GM21447 (cell line): ENCODE data around the gene TRIM9.

Experiments used
- ATAC-seq: cut with Tn5 transposase; IDR thresholded peaks from one replicate; pipeline ENCODE4 v1.9.1; 2021; ENCODE audit not compliant: unreplicated experiment

Gene TRIM9

GRCh38 chr14:51093371-51094281 lies 1.3 kb downstream of the TRIM9 start:
- ATAC-seq = no peak

GRCh38 chr14:51092965-51093364 lies 1.9 kb downstream of the TRIM9 start:
- no peak for ATAC-seq

GRCh38 chr14:51089278-51089677 lies 5.6 kb downstream of the TRIM9 start:
- ATAC-seq = no peak

- ATAC-seq = no peak
These were observed 7.9 kb downstream of the TRIM9 start for GRCh38 chr14:51087031-51087441.

- no peak for ATAC-seq
These were observed 8.9 kb downstream of the TRIM9 start for GRCh38 chr14:51086044-51086443.

GRCh38 chr14:51084962-51085361 lies 9.9 kb downstream of the TRIM9 start:
- no peak for ATAC-seq

- no peak for ATAC-seq
These were observed 10.4 kb downstream of the TRIM9 start for GRCh38 chr14:51084507-51084906.

- ATAC-seq = no peak
These were observed 12.6 kb downstream of the TRIM9 start for GRCh38 chr14:51082349-51082748.

GRCh38 chr14:51081712-51082111 lies 13.2 kb downstream of the TRIM9 start:
- ATAC-seq = no peak

GRCh38 chr14:51081209-51081608 lies 13.7 kb downstream of the TRIM9 start:
- ATAC-seq = no peak

GRCh38 chr14:51080645-51081044 lies 14.3 kb downstream of the TRIM9 start:
- no peak for ATAC-seq

- no peak for ATAC-seq
These were observed 15.4 kb downstream of the TRIM9 start for GRCh38 chr14:51079489-51079888.

- no peak for ATAC-seq
These were observed 15.8 kb downstream of the TRIM9 start for GRCh38 chr14:51079085-51079484.

GRCh38 chr14:51074701-51075385 lies 20.1 kb downstream of the TRIM9 start:
- ATAC-seq = no peak

GRCh38 chr14:51073731-51074130 lies 21.2 kb downstream of the TRIM9 start:
- no peak for ATAC-seq

- ATAC-seq = no peak
These were observed 21.9 kb downstream of the TRIM9 start for GRCh38 chr14:51072976-51073375.

GRCh38 chr14:51071857-51072256 lies 23.0 kb downstream of the TRIM9 start:
- ATAC-seq = no peak

- no peak for ATAC-seq
These were observed 24.2 kb downstream of the TRIM9 start for GRCh38 chr14:51070726-51071125.

GRCh38 chr14:51069055-51069454 lies 25.9 kb downstream of the TRIM9 start:
- ATAC-seq = no peak

- ATAC-seq = no peak
These were observed 26.6 kb downstream of the TRIM9 start for GRCh38 chr14:51068268-51068667.

- no peak for ATAC-seq
These were observed 27.6 kb downstream of the TRIM9 start for GRCh38 chr14:51067295-51067694.

- ATAC-seq = no peak
These were observed 28.3 kb downstream of the TRIM9 start for GRCh38 chr14:51066576-51066975.
